ENCODE data around the gene ABHD1. TPM values are rescaled to one million over a fixed set of nuclear protein-coding genes. Genes with fewer than 3 reads are reported as not detected.

Gene ABHD1
- total RNA-seq, 4 donors from 2014 or later = 0.61 to 2.3 (median 1.2) TPM

DNA sequence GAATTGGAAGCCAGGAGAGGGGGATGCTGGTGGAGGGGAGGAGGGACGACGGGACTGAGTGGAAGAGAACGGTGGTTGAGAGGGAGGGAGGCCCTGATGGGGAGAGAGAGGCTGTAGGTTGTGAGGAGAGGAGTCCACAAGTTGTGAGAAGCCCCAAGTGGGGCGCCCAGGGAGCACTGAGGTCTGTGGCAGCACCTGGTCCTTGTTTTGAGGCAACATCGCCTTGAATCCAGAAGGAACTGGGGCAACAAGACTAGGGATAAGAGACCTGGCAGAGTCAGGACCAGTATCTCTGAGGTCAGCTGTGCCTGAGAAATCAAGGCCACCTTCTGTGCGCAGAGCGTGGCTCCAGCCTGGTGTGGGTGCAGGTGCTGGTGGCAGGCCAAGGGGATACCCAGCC is 14.5 kb downstream of the ABHD1 start:
- intact Hi-C loops (cut with DNase I; ENCODE audit: low total_unique reads) = no loop called here
- no peak for DNase-seq
- Histone ChIP-seq H3K27me3 (no peaks in the 10 kb centered on the region), H3K9me3 (no peaks in the 10 kb centered on the region), H3K36me3 (no peaks in the 10 kb centered on the region), H3K4me3 (no peak overlapping the region), H3K27ac (no peak overlapping the region), H3K4me1 (peaks cover 5 to 8% of the 10 kb centered on the region in 2 donors)
- in situ Hi-C loops (cut with MboI; ENCODE audit: low sequenced_read_pairs in 4 of 4) = no loop called here
- no peak for TF ChIP-seq POLR2A (IDR thresholded peaks at IDR 0.05)
- TF ChIP-seq, protein P1, sequence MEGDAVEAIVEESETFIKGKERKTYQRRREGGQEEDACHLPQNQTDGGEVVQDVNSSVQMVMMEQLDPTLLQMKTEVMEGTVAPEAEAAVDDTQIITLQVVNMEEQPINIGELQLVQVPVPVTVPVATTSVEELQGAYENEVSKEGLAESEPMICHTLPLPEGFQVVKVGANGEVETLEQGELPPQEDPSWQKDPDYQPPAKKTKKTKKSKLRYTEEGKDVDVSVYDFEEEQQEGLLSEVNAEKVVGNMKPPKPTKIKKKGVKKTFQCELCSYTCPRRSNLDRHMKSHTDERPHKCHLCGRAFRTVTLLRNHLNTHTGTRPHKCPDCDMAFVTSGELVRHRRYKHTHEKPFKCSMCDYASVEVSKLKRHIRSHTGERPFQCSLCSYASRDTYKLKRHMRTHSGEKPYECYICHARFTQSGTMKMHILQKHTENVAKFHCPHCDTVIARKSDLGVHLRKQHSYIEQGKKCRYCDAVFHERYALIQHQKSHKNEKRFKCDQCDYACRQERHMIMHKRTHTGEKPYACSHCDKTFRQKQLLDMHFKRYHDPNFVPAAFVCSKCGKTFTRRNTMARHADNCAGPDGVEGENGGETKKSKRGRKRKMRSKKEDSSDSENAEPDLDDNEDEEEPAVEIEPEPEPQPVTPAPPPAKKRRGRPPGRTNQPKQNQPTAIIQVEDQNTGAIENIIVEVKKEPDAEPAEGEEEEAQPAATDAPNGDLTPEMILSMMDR (IDR thresholded peaks at IDR 0.05 in 4 of 5, conservative IDR thresholded peaks at IDR 0.05 in 1 of 5) = no peak
- no peak for ATAC-seq

- intact Hi-C loops (cut with DNase I; ENCODE audit: low total_unique reads) = no loop called here
- ATAC-seq (no peak), DNase-seq (no peak)
- H3K27me3 ChIP-seq = no peaks in the 10 kb centered on the region
- H3K36me3 ChIP-seq = no peaks in the 10 kb centered on the region
- H3K27ac ChIP-seq = no peak within 1 kb of the TSS
- no peak within 1 kb of the TSS for H3K4me3 ChIP-seq
- no peaks in the 10 kb centered on the region for H3K9me3 ChIP-seq
- TF ChIP-seq, protein P1 (IDR thresholded peaks at IDR 0.05 in 4 of 5, conservative IDR thresholded peaks at IDR 0.05 in 1 of 5) = no peak
- TF ChIP-seq POLR2A (IDR thresholded peaks at IDR 0.05) = no peak
- H3K4me1 ChIP-seq = no peaks in the 10 kb centered on the region
- in situ Hi-C loops (cut with MboI; ENCODE audit: low sequenced_read_pairs in 4 of 4) = no loop called here
Observed at GRCh38 chr2:27139310-27139709, 15.7 kb downstream of the ABHD1 start, which contains the start of gene PRR30. Gene PRR30, minus strand, starts transcription at chr2:27139410. Its CDS starts 1,081 bp downstream, at chr2:27138329.

GRCh38 chr2:27143285-27143684 is 19.7 kb downstream of the ABHD1 start:
- H3K27me3 ChIP-seq = no peaks in the 10 kb centered on the region
- intact Hi-C loops (cut with DNase I; ENCODE audit: low total_unique reads) = no loop called here
- DNase-seq = no peak
- H3K27ac ChIP-seq = no peak overlapping the region
- no peaks in the 10 kb centered on the region for H3K36me3 ChIP-seq
- H3K9me3 ChIP-seq = no peaks in the 10 kb centered on the region
- ATAC-seq = no peak
- TF ChIP-seq POLR2A (IDR thresholded peaks at IDR 0.05) = no peak
- TF ChIP-seq, protein P1 (IDR thresholded peaks at IDR 0.05 in 4 of 5, conservative IDR thresholded peaks at IDR 0.05 in 1 of 5) = no peak
- in situ Hi-C loops (cut with MboI; ENCODE audit: low sequenced_read_pairs in 4 of 4) = no loop called here
- no peak overlapping the region for H3K4me3 ChIP-seq
- H3K4me1 ChIP-seq = no peaks in the 10 kb centered on the region

DNA sequence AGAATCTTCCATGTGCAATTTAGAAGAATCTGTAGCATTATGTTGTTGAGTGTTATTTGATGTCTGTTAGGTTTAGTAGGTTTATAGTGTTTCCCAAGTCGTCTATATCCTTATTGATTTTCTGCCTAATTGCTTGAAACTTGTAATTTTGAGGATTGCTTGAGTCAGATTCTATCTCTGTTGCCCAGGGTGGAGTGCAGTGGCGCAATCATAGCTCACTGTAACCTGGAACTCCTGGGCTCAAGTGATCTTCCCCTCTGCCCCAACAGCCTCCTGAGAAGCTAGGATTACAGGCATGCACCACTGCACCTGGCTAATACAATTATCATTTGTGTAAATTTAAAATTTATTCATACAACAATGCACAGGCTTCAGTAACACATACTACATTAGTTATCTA is 22.1 kb downstream of the ABHD1 start:
- no peak for ATAC-seq
- DNase-seq = no peak
- in situ Hi-C loops (cut with MboI; ENCODE audit: low sequenced_read_pairs in 4 of 4) (no loop called here), intact Hi-C loops (cut with DNase I; ENCODE audit: low total_unique reads) (no loop called here)
- no peaks in the 10 kb centered on the region for H3K4me1 ChIP-seq
- no peaks in the 10 kb centered on the region for H3K27me3 ChIP-seq
- H3K4me3 ChIP-seq = no peak overlapping the region
- H3K9me3 ChIP-seq = no peaks in the 10 kb centered on the region
- TF ChIP-seq POLR2A (IDR thresholded peaks at IDR 0.05) = no peak
- TF ChIP-seq, protein P1 (IDR thresholded peaks at IDR 0.05 in 4 of 5, conservative IDR thresholded peaks at IDR 0.05 in 1 of 5) = no peak
- no peaks in the 10 kb centered on the region for H3K36me3 ChIP-seq
- no peak overlapping the region for H3K27ac ChIP-seq

GRCh38 chr2:27147935-27148334 is 24.3 kb downstream of the ABHD1 start:
- in situ Hi-C loops (cut with MboI; ENCODE audit: low sequenced_read_pairs in 4 of 4) = no loop called here

More at GRCh38 chr2:27147935-27148334, 24.3 kb downstream of the ABHD1 start:
- Histone ChIP-seq H3K4me3 (no peak overlapping the region), H3K4me1 (no peaks in the 10 kb centered on the region), H3K27me3 (no peaks in the 10 kb centered on the region), H3K27ac (no peak overlapping the region), H3K36me3 (no peaks in the 10 kb centered on the region), H3K9me3 (no peaks in the 10 kb centered on the region)
- TF ChIP-seq, protein P1 (IDR thresholded peaks at IDR 0.05 in 4 of 5, conservative IDR thresholded peaks at IDR 0.05 in 1 of 5) = no peak
- no peak for TF ChIP-seq POLR2A (IDR thresholded peaks at IDR 0.05)
- DNase-seq (no peak), ATAC-seq (no peak)
- intact Hi-C loops (cut with DNase I; ENCODE audit: low total_unique reads) = no loop called here
